Hepatocyte (in vitro differentiated cells): Measurements from ENCODE around the gene NDC80. TPM values are rescaled to one million over a fixed set of nuclear protein-coding genes. Genes with fewer than 3 reads are reported as not detected.

ENCODE experiments used
- DNase-seq: peaks from one replicate; pipeline ENCODE4 v3.0.0-alpha.2; 2016; ENCODE audit warnings: low spot score
- H2AFZ ChIP-seq: fragments of 200-600 bp; sonication (generic); 2 replicates; pipeline ENCODE4 v1.6.0; 2016; ENCODE audit warnings: antibody characterized with exemption, mild to moderate bottlenecking
- H3K27ac ChIP-seq: fragments of 200-600 bp; sonication (generic); 2 replicates; pipeline ENCODE4 v1.5.1; 2016; ENCODE audit warnings: mild to moderate bottlenecking
- H3K27me3 ChIP-seq: fragments of 200-600 bp; sonication (generic); 2 replicates; pipeline ENCODE4 v1.6.1; 2016
- H3K36me3 ChIP-seq: fragments of 200-600 bp; sonication (generic); replicated peaks from 2 replicates; pipeline ENCODE4 v1.5.1; 2016; ENCODE audit warnings: low read depth; ENCODE audit not compliant: insufficient read depth
- H3K4me1 ChIP-seq: fragments of 200-600 bp; sonication (generic); 2 replicates; pipeline ENCODE4 v1.5.1; 2016; ENCODE audit warnings: mild to moderate bottlenecking, moderate library complexity; ENCODE audit not compliant: insufficient read depth
- H3K4me2 ChIP-seq: fragments of 200-600 bp; sonication (generic); 2 replicates; pipeline ENCODE4 v1.6.0; 2016
- H3K4me3 ChIP-seq: fragments of 200-600 bp; sonication (generic); 2 replicates; pipeline ENCODE4 v1.5.1; 2016; ENCODE audit warnings: mild to moderate bottlenecking
- H3K79me2 ChIP-seq: fragments of 200-600 bp; sonication (generic); 2 replicates; pipeline ENCODE4 v1.6.0; 2017; ENCODE audit warnings: mild to moderate bottlenecking
- H3K9me2 ChIP-seq: fragments of 200-600 bp; sonication (generic); replicated peaks from 2 replicates; pipeline ENCODE4 v1.6.0; 2017; ENCODE audit warnings: mild to moderate bottlenecking; ENCODE audit not compliant: insufficient read depth
- H3K9me3 ChIP-seq: fragments of 200-600 bp; sonication (generic); 2 replicates; pipeline ENCODE4 v1.5.1; 2016; ENCODE audit warnings: low read depth, mild to moderate bottlenecking
- H4K20me1 ChIP-seq: fragments of 200-600 bp; sonication (generic); 2 replicates; pipeline ENCODE4 v1.6.0; 2016; ENCODE audit warnings: mild to moderate bottlenecking; ENCODE audit not compliant: insufficient read depth, poor library complexity, severe bottlenecking
- EZH2 ChIP-seq: fragments of 200-600 bp; sonication (generic); IDR thresholded peaks from 2 replicates; pipeline ENCODE4 v1.6.1; 2016; ENCODE audit warnings: antibody characterized with exemption, mild to moderate bottlenecking, borderline replicate concordance
- EZH2phosphoT487 ChIP-seq: fragments of 200-600 bp; sonication (generic); IDR thresholded peaks from one replicate; pipeline ENCODE4 v1.6.1; 2018; ENCODE audit warnings: antibody characterized with exemption, mild to moderate bottlenecking, low read depth, moderate library complexity; ENCODE audit not compliant: unreplicated experiment, severe bottlenecking
- WGBS: methylation state at CpG from one replicate; pipeline ENCODE4 v1.1.6; 2016; ENCODE audit warnings: low lambda C conversion rate; ENCODE audit errors: missing lambda C conversion rate; 5-methylcytosine and 5-hydroxymethylcytosine counted together
- polyA plus RNA-seq: library from polyadenylated mRNA; unstranded; fragments of >200 nt; fragmentation: Nextera tagmentation; extraction: Ambion mirVana; gene quantifications from 2 replicates; pipeline ENCODE4 v1.2.1, GENCODE V29; 2016
- total RNA-seq: library from RNA; depleted of rRNA; stranded (reverse); fragments of >200 nt; gene quantifications from 2 replicates; pipeline ENCODE4 v1.2.3, GENCODE V29; 2014
- TF ChIP-seq, protein P1 (sequence below): fragments of 200-600 bp; sonication (generic); IDR thresholded peaks from 2 replicates; pipeline ENCODE4 v1.5.1; 2016; ENCODE audit warnings: antibody characterized with exemption, mild to moderate bottlenecking; ENCODE audit not compliant: poor library complexity

The NDC80 gene
- total and polyA plus RNA-seq, 2 experiments from 2014 or later = 3.9 to 6.5 TPM

DNA sequence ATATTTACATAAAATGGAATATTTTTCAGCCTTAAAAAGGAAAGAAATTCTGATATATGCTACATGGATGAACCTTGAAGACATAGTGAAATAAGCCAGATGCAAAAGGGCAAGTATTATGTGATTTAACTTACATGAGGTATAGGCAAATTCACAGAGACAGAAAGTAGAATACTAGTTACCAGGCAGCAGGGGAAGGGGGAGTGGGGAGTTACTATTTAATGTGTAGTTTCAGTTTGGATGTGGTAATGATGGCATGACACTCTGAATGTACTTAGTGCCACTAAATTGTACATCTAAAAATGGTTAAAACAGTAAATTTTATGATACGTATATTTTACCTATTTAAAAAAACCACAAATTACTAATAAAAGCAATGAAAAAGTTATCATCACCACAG is 12.1 kb upstream of the NDC80 start:
- Histone ChIP-seq H3K4me3 (no peak overlapping the region), H3K9me3 (no peaks in the 10 kb centered on the region), H4K20me1 (no peaks in the 10 kb centered on the region), H2AFZ (no peak overlapping the region), H3K4me1 (no peaks in the 10 kb centered on the region), H3K27me3 (no peaks in the 10 kb centered on the region), H3K27ac (no peak overlapping the region), H3K4me2 (no peak overlapping the region), H3K79me2 (no peaks in the 10 kb centered on the region), H3K9me2 (no peaks in the 10 kb centered on the region), H3K36me3 (no peaks in the 10 kb centered on the region)
- no peak for TF ChIP-seq EZH2
- TF ChIP-seq, protein P1, sequence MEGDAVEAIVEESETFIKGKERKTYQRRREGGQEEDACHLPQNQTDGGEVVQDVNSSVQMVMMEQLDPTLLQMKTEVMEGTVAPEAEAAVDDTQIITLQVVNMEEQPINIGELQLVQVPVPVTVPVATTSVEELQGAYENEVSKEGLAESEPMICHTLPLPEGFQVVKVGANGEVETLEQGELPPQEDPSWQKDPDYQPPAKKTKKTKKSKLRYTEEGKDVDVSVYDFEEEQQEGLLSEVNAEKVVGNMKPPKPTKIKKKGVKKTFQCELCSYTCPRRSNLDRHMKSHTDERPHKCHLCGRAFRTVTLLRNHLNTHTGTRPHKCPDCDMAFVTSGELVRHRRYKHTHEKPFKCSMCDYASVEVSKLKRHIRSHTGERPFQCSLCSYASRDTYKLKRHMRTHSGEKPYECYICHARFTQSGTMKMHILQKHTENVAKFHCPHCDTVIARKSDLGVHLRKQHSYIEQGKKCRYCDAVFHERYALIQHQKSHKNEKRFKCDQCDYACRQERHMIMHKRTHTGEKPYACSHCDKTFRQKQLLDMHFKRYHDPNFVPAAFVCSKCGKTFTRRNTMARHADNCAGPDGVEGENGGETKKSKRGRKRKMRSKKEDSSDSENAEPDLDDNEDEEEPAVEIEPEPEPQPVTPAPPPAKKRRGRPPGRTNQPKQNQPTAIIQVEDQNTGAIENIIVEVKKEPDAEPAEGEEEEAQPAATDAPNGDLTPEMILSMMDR = no peak
- no peak for TF ChIP-seq EZH2phosphoT487
- no peak for DNase-seq
- 87% methylated on average over 1 of the region's 1 CpG for WGBS

DNA sequence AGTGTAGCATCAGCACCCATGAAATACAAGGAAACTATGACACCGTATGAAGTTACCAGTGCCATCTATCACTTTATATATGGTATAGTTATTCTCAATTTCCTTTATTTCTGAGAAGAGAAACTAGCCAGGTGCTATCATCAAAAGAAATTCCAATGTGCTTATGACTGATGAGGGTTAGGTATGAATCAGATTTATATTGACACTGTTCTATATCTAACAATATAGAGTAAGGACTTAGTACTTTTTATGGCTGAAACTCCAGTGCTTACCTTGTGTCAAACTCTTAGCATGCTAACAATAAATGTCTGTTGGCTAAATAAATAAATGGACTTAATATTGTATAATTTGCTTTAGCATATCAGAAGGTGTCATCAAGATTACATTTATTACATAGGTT is 7.0 kb upstream of the NDC80 start:
- WGBS = 100% methylated on average over 1 of the region's 1 CpG
- no peak for TF ChIP-seq EZH2
- TF ChIP-seq EZH2phosphoT487 = no peak
- TF ChIP-seq, protein P1 = no peak
- peaks cover under 1% of the 10 kb centered on the region for H3K4me1 ChIP-seq
- DNase-seq = no peak
- H3K79me2 ChIP-seq = peaks cover 9% of the 10 kb centered on the region
- no peaks in the 10 kb centered on the region for H3K9me2 ChIP-seq
- H3K27ac ChIP-seq = no peak overlapping the region
- H3K27me3 ChIP-seq = no peaks in the 10 kb centered on the region
- H3K9me3 ChIP-seq = no peaks in the 10 kb centered on the region
- H3K36me3 ChIP-seq = no peaks in the 10 kb centered on the region
- no peaks in the 10 kb centered on the region for H4K20me1 ChIP-seq
- H2AFZ ChIP-seq = no peak overlapping the region
- no peak overlapping the region for H3K4me2 ChIP-seq
- H3K4me3 ChIP-seq = no peak overlapping the region

DNA sequence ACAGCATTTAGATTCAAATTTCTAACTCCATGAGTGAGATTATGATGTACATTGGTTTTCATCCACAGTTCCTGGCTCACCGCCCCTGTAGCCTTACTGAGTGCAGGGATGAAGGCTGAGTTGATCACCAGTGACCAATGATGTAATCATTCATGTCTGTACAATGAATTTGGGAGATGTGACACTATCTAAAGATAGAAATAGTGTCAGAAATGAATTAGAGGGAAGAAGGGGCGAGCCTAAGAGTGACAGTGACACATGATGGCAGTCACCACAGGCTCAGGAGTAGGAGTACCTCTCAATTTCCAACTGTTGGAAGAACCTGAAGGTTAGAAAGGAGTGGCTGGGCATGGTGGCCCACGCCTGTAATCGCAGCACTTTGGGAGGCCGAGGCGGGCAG is 3.2 kb upstream of the NDC80 start:
- H3K9me3 ChIP-seq = no peaks in the 10 kb centered on the region
- peaks cover 33% of the 10 kb centered on the region for H3K79me2 ChIP-seq
- H3K4me3 ChIP-seq = no peak overlapping the region
- no peaks in the 10 kb centered on the region for H3K9me2 ChIP-seq
- H3K4me2 ChIP-seq = no peak overlapping the region
- H3K36me3 ChIP-seq = no peaks in the 10 kb centered on the region
- no peaks in the 10 kb centered on the region for H3K27me3 ChIP-seq
- TF ChIP-seq, protein P1 = no peak
- TF ChIP-seq EZH2 (no peak), EZH2phosphoT487 (no peak)
- no peak overlapping the region for H3K27ac ChIP-seq
- peaks cover 14% of the 10 kb centered on the region for H3K4me1 ChIP-seq
- H2AFZ ChIP-seq = no peak overlapping the region
- DNase-seq = no peak
- WGBS = 82% methylated on average over 6 of the region's 6 CpGs
- H4K20me1 ChIP-seq = no peaks in the 10 kb centered on the region

DNA sequence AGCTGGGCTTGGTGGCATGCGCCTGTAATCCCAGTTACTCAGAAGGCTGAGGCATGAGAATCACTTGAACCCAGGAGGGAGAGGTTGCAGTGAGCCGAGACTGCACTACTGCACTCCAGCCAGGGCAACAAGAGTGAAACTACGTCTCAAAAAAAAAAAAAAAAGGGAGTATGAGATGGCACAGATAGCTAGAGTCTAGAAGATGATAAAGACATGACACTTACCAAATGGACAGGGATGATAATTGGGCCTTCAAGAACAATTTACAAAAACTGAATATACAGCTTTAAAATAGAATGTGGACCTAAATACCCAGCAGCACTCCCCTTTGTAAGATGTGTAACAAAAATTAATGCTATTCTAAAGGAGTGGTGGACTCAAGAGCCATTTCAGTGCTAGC is 2.8 kb upstream of the NDC80 start:
- 98% methylated on average over 3 of the region's 3 CpGs for WGBS

More for the DNA sequence above, 2.8 kb upstream of the NDC80 start:
- Histone ChIP-seq H3K4me2 (no peak overlapping the region), H3K4me3 (no peak overlapping the region), H3K27me3 (no peaks in the 10 kb centered on the region), H3K27ac (no peak overlapping the region), H3K9me2 (no peaks in the 10 kb centered on the region), H4K20me1 (no peaks in the 10 kb centered on the region), H3K79me2 (peaks cover 38% of the 10 kb centered on the region), H3K9me3 (no peaks in the 10 kb centered on the region), H2AFZ (no peak overlapping the region), H3K4me1 (peaks cover 17% of the 10 kb centered on the region), H3K36me3 (no peaks in the 10 kb centered on the region)
- TF ChIP-seq EZH2phosphoT487 = no peak
- TF ChIP-seq, protein P1 = no peak
- no peak for TF ChIP-seq EZH2
- DNase-seq = no peak
